8988T (cell line): ENCODE data around the gene PLB1.
"Not testable (repeated sequence)": the region's sequence is repeated elsewhere in the genome, so short reads cannot be mapped to it uniquely, and the experiment has no call there.

Experiments
- DNase-seq: peaks from one replicate; pipeline ENCODE4 v3.0.0; 2011

Gene PLB1

DNA sequence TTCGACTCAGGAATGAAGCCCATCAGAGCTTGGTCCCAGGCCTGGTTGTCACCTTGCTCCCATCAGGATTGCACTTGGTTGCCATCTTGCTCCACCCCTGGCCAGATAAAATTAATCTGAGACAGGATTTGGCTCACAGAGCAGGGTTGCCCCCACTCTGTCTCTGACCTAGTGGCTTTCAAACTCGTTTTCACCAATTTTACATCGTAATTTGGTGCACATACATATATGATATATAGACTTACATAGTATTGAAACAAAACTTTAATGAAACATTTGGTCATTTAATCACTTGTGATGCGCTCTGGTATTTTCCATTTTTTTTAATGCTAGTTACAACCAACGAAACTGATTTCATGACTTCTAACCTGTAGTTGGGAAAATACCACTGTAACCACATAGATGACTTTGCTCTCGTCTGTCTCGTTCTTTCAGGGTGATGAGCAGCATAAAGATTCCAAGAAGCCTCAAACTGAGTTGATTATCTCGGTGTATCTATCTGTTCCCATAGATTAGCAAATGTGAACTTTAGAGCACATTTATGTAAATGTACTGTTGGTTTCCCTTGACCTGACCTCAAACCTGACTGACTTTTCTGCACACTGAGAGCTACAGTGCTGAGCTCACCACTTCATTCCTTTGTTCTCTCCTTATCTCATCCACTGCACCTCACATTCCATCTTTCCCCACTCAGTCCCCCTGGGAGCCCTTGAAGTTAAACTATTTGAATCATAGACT, 30.5 kb upstream of the PLB1 start:
- no peak for DNase-seq

DNA sequence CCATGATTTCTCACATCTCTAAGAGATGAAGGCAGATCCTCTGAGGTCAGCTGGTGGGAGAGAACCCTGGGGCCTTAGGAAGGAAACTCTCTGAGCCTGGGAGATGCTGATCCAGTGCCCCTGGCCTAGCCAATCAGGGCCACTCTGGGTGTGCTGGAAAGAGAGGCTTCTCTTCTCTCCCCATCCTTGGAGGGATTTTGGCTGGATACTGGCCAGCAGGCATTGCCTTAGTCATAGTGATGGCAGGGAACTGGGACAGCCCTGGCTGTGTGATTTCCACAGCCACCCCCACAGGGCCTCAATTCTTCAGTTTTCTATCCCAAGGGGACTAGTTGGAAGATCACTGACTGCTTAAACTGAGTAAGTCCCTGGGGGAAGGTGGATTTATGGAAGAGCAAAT, 26.6 kb upstream of the PLB1 start:
- no peak for DNase-seq

DNA sequence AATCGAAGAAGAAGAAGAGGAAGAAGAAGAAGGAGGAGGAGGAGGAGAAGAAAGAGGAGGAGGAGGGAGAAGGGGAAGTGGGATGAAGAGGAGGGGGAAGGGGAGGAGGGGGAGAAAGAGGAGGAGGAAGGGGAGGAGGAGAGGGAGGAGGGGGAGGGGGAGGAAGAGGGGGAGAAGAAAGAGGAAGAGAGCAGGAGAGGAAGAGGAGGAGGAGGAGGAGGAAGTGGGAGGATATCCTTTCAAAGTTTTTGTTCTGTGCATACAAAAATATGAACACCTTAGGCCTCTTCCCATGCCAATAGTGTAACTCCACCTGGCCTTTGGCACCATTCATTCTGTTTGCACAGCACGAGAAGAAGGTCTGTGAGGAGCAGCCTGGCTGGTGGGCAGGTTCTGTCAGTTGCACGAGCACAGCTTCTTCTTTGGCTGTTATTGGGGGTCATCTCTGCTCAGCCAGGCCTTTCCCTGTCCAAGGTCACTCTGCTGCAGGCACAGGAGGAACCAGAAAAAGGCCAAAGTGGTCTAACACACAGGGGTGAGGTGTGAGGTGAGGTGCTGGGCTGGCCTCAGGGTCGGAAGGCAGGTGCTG, 25.8 kb upstream of the PLB1 start:
- no peak for DNase-seq

DNA sequence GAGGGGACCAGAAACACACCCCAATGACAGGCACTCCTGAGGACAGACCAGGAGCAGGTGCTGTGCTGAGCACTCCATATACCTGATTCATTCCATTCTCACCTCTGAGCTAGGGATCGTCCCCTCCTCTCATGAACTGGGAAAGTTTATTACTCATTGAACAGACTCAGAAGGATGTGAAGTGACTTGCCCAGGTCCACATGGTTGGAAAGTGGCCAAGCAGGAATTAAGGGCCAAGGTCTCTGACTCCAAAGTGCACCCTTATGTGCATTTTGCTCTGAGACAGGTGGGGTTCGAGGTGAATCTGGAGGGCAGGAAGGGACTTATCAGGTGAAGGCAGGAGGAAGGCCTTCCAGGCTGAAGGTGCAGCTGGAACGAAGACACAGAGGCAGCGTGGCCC, 25.1 kb upstream of the PLB1 start:
- DNase-seq = no peak

DNA sequence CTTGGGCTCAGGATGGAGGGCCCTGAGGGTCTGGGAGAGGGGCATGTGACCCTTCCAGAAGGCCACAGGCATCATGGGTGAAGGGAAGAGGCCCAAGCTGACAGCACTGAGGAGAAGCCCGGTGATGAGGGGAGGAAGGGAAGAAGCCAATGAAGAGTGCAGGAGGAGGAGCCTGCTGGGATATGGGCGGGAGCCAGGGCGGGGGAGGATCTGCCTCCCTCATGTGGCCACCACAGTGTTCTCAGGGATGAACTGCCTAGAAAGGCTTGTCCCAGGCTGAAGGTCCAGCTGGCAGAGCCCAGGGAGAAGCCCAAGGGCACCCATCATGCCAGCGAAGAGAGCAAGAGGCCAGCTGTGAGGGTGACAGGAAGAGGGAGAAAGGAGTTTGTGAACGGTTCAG, 24.6 kb upstream of the PLB1 start:
- no peak for DNase-seq

DNA sequence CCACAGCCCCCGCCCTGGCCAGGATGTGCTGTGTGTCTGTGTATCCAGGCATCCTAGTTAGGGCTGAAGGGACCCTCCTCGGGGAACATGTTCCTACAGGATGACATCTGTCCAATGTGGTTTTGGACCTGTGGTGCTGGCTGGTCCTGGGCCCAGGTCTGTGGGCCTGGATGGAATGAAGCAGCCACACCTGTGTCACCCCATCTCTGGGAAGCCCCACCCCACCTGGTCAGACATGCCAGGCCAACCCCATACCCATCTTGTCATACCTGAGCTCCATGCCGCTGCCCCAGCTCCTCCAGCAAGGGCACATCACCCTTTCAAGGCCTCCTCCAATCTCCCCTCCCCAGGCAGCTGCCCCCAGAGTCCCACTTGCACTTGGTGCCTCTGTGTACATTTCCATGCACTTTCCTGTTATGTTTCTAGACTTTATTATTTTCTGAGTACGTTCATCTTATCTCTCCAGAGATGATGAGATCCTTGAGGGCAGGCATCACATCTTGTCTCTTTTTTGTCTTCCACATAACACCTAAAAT, 24.1 kb upstream of the PLB1 start:
- no peak for DNase-seq

DNA sequence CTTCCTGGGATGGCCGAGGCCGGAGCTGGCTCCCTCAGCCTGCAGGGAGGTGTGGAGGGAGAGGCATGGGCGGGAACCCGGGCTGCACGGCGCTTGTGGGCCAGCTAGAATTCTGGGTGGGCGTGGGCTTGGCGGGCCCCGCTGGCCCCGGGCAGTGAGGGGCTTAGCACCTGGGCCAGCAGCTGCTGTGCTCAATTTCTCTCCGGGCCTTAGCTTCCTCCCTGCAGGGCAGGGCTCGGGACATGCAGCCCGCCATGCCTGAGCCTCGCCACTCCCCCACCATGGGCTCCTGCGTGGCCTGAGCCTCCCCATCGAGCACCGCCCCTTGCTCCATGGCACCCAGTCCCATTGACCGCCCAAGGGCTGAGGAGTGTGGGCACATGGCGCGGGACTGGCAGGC, 23.2 kb upstream of the PLB1 start:
- DNase-seq = not testable (repeated sequence)

DNA sequence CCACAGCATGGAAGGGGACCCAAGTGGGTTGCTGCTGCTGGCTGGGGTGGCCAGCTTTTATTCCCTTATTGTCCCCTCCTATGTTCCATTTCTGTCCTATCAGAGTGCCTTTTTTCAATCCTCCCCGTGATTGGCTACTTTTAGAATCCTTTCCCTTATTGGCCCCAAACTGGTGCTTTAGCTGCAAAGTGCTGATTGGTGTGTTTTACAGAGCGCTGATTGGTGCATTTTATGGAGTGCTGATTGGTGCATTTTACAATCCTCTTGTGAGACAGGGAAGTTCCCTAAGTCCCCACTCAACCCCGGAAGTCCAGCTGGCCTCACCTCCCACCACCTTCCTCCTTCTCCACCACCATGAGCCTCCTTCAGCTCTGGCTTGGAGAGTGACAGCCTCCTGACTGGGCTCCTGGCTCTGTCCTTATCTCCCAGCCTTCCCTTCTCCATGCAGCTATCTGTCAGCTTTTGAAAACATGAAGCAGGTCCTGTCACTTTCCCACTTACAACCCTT, 20.7 kb upstream of the PLB1 start:
- DNase-seq = no peak

DNA sequence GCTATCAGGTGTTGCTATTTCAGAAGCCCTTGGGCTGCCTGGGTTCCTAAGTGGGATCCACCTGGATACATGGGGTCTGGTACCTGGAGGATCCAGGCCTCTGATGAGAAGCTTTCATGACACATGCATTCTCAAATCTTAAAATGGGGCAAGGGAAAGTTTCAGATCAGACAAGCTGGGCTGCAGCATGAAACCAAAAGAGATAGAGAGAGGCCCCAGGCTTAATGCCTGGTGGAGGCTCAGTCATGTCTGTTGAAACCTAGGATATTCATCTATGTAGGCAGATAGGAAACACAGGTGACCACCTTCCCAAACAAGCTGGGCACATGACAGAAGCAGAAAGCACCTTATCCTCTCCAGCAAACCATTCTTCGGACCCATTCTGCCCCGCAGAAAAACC, 18.8 kb upstream of the PLB1 start:
- no peak for DNase-seq

DNA sequence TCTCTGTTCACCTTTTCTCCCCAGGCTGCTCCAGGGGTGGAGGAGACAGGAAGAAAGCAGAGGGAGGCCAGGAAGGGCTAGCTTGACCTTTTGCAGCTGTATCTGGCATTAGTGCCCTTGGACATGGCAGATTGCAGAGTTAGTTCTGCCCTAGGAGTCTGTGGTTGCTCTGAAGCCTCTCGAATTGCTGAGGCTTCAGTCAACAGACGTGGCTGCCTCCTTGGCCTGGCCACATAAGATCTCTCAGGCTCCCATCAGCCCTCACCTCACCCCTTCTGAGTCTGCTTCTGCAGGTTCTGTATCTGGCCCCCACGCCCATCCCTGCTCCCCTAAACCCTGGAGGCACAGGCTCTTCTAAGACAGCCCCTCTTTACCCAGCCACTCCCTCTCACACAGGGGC, 18.2 kb upstream of the PLB1 start:
- DNase-seq = no peak

DNA sequence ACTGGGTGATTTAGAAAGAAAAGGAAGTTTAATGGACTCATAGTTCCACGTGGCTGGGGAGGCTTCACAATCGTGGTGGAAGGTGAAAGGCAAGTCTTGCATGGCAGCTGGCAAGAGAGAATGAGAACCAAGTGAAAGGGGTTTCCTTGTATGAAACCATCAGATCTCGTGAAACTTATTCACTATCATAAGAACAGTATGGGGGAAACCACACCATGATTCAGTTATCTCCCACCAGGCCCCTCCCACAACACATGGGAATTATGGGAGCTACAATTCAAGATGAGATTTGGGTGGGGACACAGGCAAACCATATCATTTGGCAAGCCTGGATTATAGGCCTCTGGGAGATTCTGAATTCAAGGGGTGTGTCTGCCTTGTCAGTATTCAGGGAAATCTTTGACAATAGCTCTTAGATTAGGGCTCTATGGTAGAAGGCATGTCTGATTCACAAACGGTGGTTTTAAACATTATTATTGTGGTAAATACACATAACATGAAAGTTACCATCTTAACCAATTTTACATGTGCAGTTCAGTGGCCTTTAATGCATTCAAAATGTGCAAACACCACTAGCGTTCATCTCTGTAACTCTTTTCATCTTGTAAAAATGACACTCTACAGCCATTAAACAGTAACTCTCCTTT, 15.3 kb upstream of the PLB1 start:
- no peak for DNase-seq

DNA sequence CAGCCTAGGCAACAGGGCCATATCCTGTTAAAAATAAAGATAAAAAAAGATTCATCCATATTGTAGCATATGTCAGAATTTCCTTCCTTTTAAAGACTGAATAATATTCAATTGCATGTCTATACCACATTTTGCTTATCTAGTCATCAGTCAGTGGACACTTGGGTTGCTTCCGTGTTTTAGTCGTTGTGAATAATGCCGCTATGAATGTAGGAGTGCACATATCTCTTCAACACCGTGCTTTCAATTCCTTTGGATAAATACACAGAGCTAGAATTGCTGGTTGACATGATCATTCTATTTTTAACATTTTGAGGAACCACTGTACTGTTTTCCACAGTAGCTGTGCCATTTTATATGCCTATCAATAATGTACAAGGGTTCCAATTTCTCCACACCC, 14.0 kb upstream of the PLB1 start:
- DNase-seq = no peak

DNA sequence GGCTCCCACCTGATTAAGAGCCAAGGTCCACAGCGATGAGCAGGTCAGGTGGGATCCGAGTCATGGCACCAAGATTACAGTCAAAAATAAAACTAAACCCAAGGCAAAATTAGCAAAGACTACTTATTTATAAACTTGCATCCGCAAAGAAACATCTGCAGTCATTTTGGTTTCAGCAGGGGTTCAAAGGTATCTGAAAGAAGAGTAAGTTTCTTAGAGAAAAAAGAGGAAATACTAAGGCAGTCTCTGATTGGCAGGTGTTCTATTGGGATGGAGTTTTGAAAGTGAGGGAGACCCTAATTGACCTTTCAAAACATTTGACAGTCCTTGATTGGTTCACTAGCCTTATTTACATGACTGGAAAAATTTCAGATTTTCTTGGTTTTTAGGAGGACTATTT, 11.0 kb upstream of the PLB1 start:
- no peak for DNase-seq

DNA sequence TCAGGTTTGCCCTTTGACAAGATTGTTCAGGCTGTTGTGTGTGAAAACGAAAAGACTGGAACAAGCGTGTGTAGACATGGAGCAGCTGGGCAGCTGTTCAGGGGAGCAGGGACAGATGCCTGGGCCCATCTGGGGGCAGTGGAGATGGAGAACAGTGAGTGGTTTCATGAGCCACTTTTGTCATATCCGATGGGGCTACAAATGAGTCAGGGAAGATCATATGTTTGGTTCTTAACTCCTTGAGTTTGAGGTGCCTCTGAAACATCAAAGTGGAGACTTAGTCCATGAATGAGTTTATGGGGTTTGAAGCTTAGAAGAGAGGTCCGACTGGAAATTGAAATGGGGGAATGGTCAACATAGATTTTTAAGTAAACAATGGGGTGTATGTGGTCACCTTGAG, 9.3 kb upstream of the PLB1 start:
- no peak for DNase-seq

DNA sequence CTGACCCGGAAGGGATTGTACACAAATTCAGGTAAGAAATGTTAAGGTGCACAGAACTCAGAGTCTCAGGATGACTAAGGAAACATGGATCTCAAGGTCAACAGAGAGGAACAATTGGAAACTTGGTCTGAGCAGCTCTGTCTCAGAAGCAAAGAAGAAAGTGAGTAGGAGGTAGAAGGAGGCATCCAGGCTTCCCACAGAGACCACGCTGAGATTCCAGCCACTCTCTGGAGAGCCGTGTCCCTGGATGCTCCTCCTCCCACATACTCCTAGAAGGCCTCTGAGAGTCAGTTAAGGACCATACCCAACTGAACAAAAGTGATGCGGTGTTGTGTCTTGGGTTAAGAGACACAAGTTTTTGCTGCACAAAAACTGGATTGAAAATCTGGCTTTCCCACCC, 8.6 kb upstream of the PLB1 start:
- no peak for DNase-seq

DNA sequence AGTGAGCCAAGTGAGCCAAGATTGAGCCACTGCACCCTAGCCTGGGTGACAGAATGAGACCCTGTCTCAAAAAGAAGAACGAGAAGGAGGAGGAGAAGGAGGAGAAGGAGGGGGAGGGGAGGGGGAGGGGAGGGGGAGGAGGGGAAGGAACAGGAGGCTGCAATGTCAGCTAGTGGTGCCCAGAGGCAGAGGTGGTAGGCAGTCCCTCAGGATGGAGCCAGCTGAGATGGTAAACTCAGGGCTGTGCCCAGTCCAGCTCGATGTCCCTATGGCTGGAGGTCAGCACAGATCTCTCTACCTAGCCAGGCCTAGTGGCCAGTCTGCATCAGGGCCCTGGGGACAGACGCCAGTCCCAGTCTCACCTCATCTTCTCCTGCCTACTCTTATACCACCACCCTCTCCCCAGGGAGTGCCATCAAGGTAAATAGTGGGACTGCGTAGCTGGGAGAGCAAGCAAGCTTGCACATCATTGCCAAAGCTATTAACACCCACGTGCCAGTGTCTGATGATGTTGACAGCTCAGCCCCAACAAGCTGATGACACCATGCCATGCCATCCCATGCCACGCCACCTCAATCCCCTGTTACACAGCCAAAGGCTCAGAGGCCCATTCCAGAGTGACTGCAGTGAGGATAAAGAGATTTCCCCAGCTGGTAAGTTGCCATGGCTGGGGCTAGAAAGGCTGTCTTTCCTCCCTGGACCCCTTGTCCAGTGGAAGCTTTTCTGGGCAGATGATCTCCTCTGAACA, 7.6 kb upstream of the PLB1 start:
- no peak for DNase-seq

DNA sequence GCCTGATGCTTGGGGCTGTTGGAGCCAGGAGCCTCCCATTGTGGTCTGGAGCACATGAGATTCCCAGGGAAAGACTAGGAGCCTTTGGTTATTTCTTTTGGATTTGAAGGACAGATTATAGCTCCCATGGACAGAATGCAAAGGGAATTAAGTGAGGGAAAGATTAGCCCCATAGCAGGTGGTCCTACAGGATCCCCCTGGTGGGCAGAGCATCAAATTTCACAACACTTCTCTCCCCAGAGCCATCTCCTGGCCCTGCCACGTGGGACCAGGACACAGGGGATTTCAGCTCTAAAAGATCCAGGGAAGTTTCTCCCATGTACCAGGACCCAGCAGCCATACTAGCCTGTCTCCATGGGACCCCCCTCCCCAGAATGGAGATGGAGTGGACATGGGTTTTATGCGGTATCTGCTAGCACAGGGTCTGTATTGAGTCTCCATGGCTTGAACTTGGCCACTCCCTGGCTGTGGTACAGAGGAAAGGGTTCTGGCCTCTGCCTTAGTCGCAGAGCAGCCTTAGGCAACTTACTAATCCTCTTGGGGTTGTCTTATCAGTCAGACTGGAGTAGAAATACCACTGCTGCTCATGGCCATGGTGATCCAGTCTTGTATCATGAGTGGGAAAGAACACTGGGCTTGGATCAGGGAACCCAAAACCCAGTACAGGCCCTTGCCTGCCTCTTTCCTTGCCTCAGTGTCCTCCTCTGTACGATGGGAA, 6.8 kb upstream of the PLB1 start:
- no peak for DNase-seq

DNA sequence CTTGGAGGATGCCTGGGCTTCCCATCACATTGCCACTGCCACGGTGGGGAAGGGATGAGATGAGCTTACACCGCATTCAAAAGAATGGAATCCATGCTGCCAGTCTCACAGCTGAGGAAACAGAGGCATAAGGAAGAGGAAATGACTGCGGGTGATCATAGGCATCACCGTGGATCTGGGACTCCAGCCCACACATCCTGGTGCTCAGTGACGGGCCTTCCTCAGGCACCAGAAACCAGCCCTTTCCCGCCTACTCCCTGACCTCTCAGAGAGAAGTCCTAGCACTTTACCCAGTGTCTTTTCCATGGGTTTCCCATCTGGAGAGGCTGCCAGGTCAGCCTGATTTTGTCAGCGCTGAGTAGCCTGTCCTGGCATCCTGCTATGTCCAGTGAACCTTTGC, 5.3 kb upstream of the PLB1 start:
- DNase-seq = no peak

DNA sequence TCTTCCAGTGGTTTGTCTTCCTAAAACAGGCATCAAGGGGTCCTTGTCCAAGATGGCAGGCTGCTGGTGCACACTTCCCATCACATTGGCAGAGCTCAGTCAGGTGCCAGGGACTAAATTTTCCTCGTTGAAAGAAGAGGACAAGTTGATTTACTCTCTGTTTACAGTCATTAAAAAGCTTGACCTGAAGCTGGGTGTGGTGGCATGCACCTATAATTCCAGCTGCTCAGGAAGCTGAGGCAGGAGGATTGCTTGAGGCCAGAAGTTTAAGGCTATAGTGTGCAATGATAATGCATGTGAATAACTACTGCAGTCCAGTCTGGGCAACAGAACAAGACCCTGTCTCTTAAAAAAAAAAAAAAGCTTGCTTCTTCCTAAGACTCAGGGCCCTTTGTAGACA, 3.6 kb upstream of the PLB1 start:
- no peak for DNase-seq

DNA sequence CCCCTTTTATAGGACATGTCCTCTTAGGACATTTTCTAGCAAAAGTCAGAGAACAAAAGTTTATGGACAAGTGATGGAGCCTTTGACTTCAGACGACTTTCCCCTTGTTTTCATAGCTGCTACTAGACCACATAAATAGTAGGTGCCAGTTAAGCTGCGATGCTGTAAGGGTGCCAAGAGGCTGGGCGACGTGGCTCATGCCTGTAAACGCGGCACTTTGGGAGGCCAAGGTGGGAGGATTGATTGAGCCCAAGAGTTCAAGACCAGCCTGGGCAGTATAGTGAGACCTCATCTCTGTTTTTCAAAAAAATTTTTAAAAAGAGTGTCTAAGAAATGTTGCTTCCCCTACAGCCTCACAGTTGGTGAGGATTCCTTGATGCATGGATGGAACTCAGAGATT, 2.2 kb upstream of the PLB1 start:
- no peak for DNase-seq

DNA sequence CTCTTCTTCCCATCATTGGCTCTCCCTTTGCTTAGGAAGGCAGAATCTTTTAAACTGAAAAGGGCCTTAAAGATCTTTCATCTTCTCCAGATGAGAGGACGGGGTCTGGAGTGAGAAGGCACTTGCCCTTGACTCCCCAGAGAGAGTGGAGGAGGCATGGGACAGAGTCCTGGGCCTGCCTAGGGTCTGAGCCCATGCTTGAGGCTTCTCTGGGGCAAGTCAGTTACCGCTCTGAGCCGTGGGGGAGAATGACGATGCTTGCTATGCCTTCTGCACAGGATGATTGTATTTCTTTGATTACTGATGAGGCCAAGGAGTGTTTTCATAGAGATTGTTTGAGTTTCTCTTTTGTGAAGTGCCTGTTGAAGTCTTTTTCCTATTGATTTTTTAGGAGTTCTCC, 921 bp downstream of the PLB1 start:
- no peak for DNase-seq

DNA sequence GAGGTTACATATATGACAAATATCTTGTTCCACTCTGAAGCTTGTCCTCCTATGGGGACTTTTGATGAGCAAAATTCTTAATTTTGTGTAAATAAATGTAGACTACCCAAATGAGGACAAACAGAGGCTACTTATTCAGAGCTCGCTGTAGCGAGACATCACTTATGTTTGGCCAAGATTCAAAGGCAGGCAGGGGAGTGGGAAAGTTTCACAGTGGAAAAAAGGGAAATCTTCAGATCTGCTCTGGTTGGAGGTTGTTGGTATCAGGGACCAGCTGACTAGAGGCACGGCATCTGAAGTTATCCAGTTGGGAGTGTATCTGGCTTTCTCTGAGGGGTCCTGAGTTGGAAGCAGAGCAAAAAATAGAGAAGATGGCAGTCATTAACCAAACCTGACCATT, 1.3 kb downstream of the PLB1 start:
- DNase-seq = no peak

DNA sequence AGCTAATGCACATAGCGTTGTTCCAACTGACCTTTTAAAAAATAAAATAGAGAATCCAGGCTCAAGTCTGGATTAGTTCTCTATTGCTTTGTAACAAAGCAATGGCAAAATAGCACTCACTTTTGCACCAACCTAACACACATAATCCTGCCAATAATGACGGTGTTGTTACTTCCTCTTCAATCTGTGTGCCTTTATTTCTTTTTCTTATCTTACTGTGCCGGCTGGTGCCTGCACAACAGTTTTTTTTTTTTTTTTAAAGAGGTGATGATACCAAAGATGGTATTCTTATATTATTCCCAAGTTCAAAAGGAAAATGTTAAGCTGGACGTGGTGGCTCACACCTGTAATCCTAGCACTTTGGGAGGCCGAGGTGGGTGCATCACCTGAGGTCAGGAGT, 3.4 kb downstream of the PLB1 start:
- no peak for DNase-seq
